HepG2 (cell line): ENCODE results near the gene NDUFS4. TPM values are rescaled to one million over a fixed set of nuclear protein-coding genes. Genes with fewer than 3 reads are reported as not detected.

ENCODE experiments used
- ATAC-seq: fragments of 200-7000 bp; cut with Tn5 transposase; 3 replicates; pipeline ENCODE4 v1.9.1; 2020; ENCODE audit warnings: mild to moderate bottlenecking, moderate library complexity
- BruUV-seq: library from RNA; stranded (reverse); fragments of 400-500 nt; replicated peaks from 2 replicates; lab custom pipeline; 2021; lab: Mats Ljungman, UMichigan
- CTCF ChIA-PET: fragments of 300-600 bp; formaldehyde crosslinking; extraction: SDS; loops from one replicate; lab custom pipeline; 2021; ENCODE audit warnings: low total read pairs, inconsistent platforms, low intra/inter-chr PET ratio; lab: Yijun Ruan, JAX
- POLR2A ChIA-PET: fragments of 350-600 bp; sonication (Branson Sonifier 250); formaldehyde crosslinking; loops from one replicate; lab custom pipeline; 2020; ENCODE audit warnings: antibody characterized with exemption, inconsistent platforms; lab: Yijun Ruan, JAX
- DNase-seq: peaks from one replicate; pipeline ENCODE4 v3.0.0-alpha.2; 2015; ENCODE audit warnings: low spot score
- FAIRE-seq: peaks from 3 replicates; lab custom pipeline; 2011; peaks lifted over from hg19 to GRCh38; lab: Jason Lieb, UNC
- H2AFZ ChIP-seq: one replicate; pipeline ENCODE4 v1.6.1; 2011; ENCODE audit warnings: low read length, inconsistent platforms
- H3K27ac ChIP-seq: fragments of 300-600 bp; 3 replicates; pipeline ENCODE4 v1.8.0; 2011; ENCODE audit warnings: mixed run types, mild to moderate bottlenecking, mixed read lengths, low read length, inconsistent platforms; ENCODE audit not compliant: insufficient read depth; ENCODE audit errors: extremely low read length
- H3K27me3 ChIP-seq, 2 experiments: fragments of 200-600 bp in 1 of 2; 2 replicates in 1 of 2; 3 replicates in 1 of 2; pipeline versions ENCODE4 v1.6.0 to v1.8.0; 2011; ENCODE audit warnings: low read length in 2 of 2, mild to moderate bottlenecking in 2 of 2, moderate library complexity in 2 of 2, inconsistent platforms in 1 of 2; ENCODE audit not compliant: insufficient read depth in 2 of 2, control insufficient read depth in 1 of 2
- H3K36me3 ChIP-seq, 2 experiments: fragments of 200-600 bp in 1 of 2; replicated peaks in 1 of 2; 2 replicates in 1 of 2; 3 replicates in 1 of 2; pipeline versions ENCODE4 v1.5.1 to v1.8.0; 2011; ENCODE audit warnings: low read length in 2 of 2, inconsistent platforms in 1 of 2; ENCODE audit not compliant: insufficient read depth in 2 of 2, control insufficient read depth in 1 of 2
- H3K4me1 ChIP-seq: 2 replicates; pipeline ENCODE4 v1.5.1; 2012; ENCODE audit warnings: low read length, inconsistent platforms; ENCODE audit not compliant: insufficient read depth
- H3K4me2 ChIP-seq: 2 replicates; pipeline ENCODE4 v1.6.0; 2011; ENCODE audit warnings: low read depth, low read length, inconsistent platforms
- H3K4me3 ChIP-seq, 3 experiments: fragments of 200-600 bp in 1 of 3; sonication (generic), shearing (Covaris generic) in 1 of 3; replicated peaks in 1 of 3; 2 replicates each; pipeline ENCODE4 v1.5.1; 2011 to 2016; ENCODE audit warnings: low read length in 3 of 3, inconsistent platforms in 2 of 3, low read depth in 2 of 3, mild to moderate bottlenecking in 2 of 3, control low read depth in 1 of 3, mixed read lengths in 1 of 3; ENCODE audit not compliant: insufficient read depth in 1 of 3
- H3K79me2 ChIP-seq: one replicate; pipeline ENCODE4 v1.6.1; 2011; ENCODE audit warnings: low read length, inconsistent platforms; ENCODE audit not compliant: insufficient read depth
- H3K9ac ChIP-seq: 2 replicates; pipeline ENCODE4 v1.6.0; 2011; ENCODE audit warnings: mild to moderate bottlenecking, low read depth, low read length, inconsistent platforms; ENCODE audit not compliant: insufficient read depth
- H3K9me3 ChIP-seq: 2 replicates; pipeline ENCODE4 v1.5.1; 2012; ENCODE audit warnings: mild to moderate bottlenecking, low read length
- H4K20me1 ChIP-seq: 2 replicates; pipeline ENCODE4 v1.6.0; 2011; ENCODE audit warnings: inconsistent platforms, mild to moderate bottlenecking, low read length, moderate library complexity; ENCODE audit not compliant: insufficient read depth
- FOXA1 ChIP-seq, 2 experiments: fragments of 450-650 bp in 1 of 2; sonication (generic) in 1 of 2; formaldehyde crosslinking in 1 of 2; IDR thresholded peaks; 2 replicates each; pipeline versions ENCODE4 v1.4.0 to v1.6.1; 2016 to 2020; ENCODE audit warnings: missing genetic modification reagents in 1 of 2
- IKZF1 ChIP-seq: fragments of 450-650 bp; IDR thresholded peaks from 2 replicates; pipeline ENCODE4 v1.7.1; 2016
- KMT2B ChIP-seq: IDR thresholded peaks from 2 replicates; pipeline ENCODE4 v1.6.1; 2016; ENCODE audit warnings: missing genetic modification reagents, missing compliant biosample characterization
- PHF8 ChIP-seq: sonication (generic); formaldehyde crosslinking; IDR thresholded peaks from 2 replicates; pipeline ENCODE4 v1.5.0; 2020; ENCODE audit warnings: missing genetic modification reagents
- RXRB ChIP-seq: IDR thresholded peaks from 2 replicates; pipeline ENCODE4 v1.6.1; 2016; ENCODE audit warnings: borderline replicate concordance, missing genetic modification reagents, missing compliant biosample characterization
- STAT6 ChIP-seq: sonication (generic); formaldehyde crosslinking; IDR thresholded peaks from 2 replicates; pipeline ENCODE4 v1.4.0; 2020; ENCODE audit warnings: missing genetic modification reagents, mild to moderate bottlenecking, borderline replicate concordance
- TEAD3 ChIP-seq: optimal IDR thresholded peaks from 2 replicates; pipeline ENCODE3; 2016; ENCODE audit warnings: borderline replicate concordance
- TRIM24 ChIP-seq: sonication (generic); formaldehyde crosslinking; IDR thresholded peaks from 2 replicates; pipeline ENCODE4 v1.8.0; 2022; ENCODE audit warnings: mild to moderate bottlenecking, missing genetic modification reagents
- U2AF1 ChIP-seq: fragments of 200-400 bp; formaldehyde crosslinking; optimal IDR thresholded peaks from 2 replicates; pipeline ENCODE3; 2017; ENCODE audit warnings: mild to moderate bottlenecking, low read depth, low read length
- ZHX1 ChIP-seq: sonication (generic); formaldehyde crosslinking; IDR thresholded peaks from 2 replicates; pipeline ENCODE4 v1.8.1; 2022; ENCODE audit warnings: low read depth, mild to moderate bottlenecking, missing genetic modification reagents
- ZNF12 ChIP-seq: sonication (generic); formaldehyde crosslinking; IDR thresholded peaks from 2 replicates; pipeline ENCODE4 v1.5.0; 2020; ENCODE audit warnings: missing genetic modification reagents
- ZNF577 ChIP-seq: sonication (generic); formaldehyde crosslinking; IDR thresholded peaks from 2 replicates; pipeline ENCODE4 v1.4.0; 2020; ENCODE audit warnings: mild to moderate bottlenecking, low read depth, missing genetic modification reagents, borderline replicate concordance
- ZNF605 ChIP-seq: sonication (generic); formaldehyde crosslinking; IDR thresholded peaks from 2 replicates; pipeline ENCODE4 v1.8.0; 2022; ENCODE audit warnings: mild to moderate bottlenecking, missing genetic modification reagents
- ZNF713 ChIP-seq: sonication (generic); formaldehyde crosslinking; IDR thresholded peaks from 2 replicates; pipeline ENCODE4 v1.4.0; 2020; ENCODE audit warnings: mild to moderate bottlenecking, missing genetic modification reagents
- ZNF777 ChIP-seq: sonication (generic); formaldehyde crosslinking; IDR thresholded peaks from 2 replicates; pipeline ENCODE4 v1.4.0; 2020; ENCODE audit warnings: missing genetic modification reagents
- WGBS: methylation state at CpG from one replicate; pipeline ENCODE4 v1.1.6; 2017; ENCODE audit warnings: low lambda C conversion rate; 5-methylcytosine and 5-hydroxymethylcytosine counted together
- in situ Hi-C: cut with HindIII; loops from 2 replicates; pipeline ENCODE4 v1.10.0; 2017; ENCODE audit warnings: low pct_unique_long_range_greater_than_20kb; ENCODE audit not compliant: extremely low pct_ligation_motif_present
- intact Hi-C: fragments of 100-400 bp; cut with micrococcal nuclease; formaldehyde crosslinking; loops from one replicate; pipeline ENCODE4 v1.10.0; 2022; ENCODE audit not compliant: unreplicated experiment
- polyA plus RNA-seq, 8 experiments: library from polyadenylated mRNA; depleted of rRNA in 3 of 8; stranded (reverse) in 7 of 8; unstranded in 1 of 8; fragments of >200 nt; fragmentation: Illumina TruSeq in 4 of 8; extraction: Trizol in 4 of 8; gene quantifications; 2 replicates each; pipeline versions ENCODE4 v1.2.1 to v1.2.3, GENCODE V29; 2011 to 2016; ENCODE audit warnings: low read depth in 4 of 8, missing spikeins in 1 of 8, mixed read lengths in 1 of 8; ENCODE audit not compliant: insufficient read depth in 1 of 8
- total RNA-seq, 5 experiments: library from RNA; depleted of rRNA; stranded (reverse); fragments of >200 nt; fragmentation: Illumina TruSeq; extraction: Trizol; gene quantifications; 2 replicates each; pipeline ENCODE4 v1.2.3, GENCODE V29; 2016; ENCODE audit warnings: low read depth in 1 of 5
- TF ChIP-seq, protein P1 (sequence below): sonication (generic); formaldehyde crosslinking; IDR thresholded peaks from 2 replicates; pipeline ENCODE4 v1.5.0; 2020; ENCODE audit warnings: mild to moderate bottlenecking, low read depth, missing genetic modification reagents, borderline replicate concordance
- TF ChIP-seq, protein P2 (sequence below), 2 experiments: sonication (generic) in 1 of 2; formaldehyde crosslinking in 1 of 2; IDR thresholded peaks; 2 replicates each; pipeline versions ENCODE4 v1.5.1 to v1.6.1; 2011 to 2020; ENCODE audit warnings: borderline replicate concordance in 1 of 2, low read depth in 1 of 2, low read length in 1 of 2, mild to moderate bottlenecking in 1 of 2, missing genetic modification reagents in 1 of 2, moderate library complexity in 1 of 2

Gene NDUFS4
- total and polyA plus RNA-seq, 2 of the 13 experiments (the other 11 are each of a cell fraction or from before 2014, with no cell fraction given), result 121 to 126 TPM

DNA sequence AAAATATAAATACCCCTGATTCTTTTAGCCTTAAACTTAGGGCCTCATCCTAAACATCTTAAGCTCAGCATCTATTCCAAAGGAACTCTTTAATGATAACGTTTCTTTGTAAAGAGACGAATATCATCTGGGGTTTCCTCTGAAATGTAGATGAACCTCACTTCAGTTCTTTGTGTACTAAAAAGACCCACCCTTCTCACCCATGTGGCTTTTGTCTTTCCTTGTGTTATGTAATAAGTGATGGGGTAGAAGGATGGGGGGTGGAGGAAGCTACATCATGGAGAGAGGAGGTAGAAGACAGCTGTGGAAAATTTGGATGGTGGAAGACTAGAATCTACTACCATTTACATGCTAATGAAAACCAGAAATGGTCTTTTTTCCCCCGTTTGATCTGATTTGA, 111.0 kb downstream of the NDUFS4 start:
- no peaks in the 10 kb centered on the region for H3K27me3 ChIP-seq
- intact Hi-C loops (no loop called here), in situ Hi-C loops (no loop called here)
- 93% methylated on average over 3 of the region's 3 CpGs for WGBS
- H2AFZ ChIP-seq, result no peak overlapping the region
- H3K9ac ChIP-seq, result no peak overlapping the region
- H3K27ac ChIP-seq, result no peak overlapping the region
- ATAC-seq, result no peak
- no TSS peak for BruUV-seq
- ChIA-PET CTCF (no interaction called here), POLR2A (no interaction called here)
- H3K4me3 ChIP-seq, result no peak overlapping the region
- H3K36me3 ChIP-seq, result peaks cover 0 to 6% of the 10 kb centered on the region in 2 experiments; a peak in 2 of 5 replicates
- no peaks in the 10 kb centered on the region for H3K4me1 ChIP-seq
- no peak for DNase-seq
- no peaks in the 10 kb centered on the region for H4K20me1 ChIP-seq
- H3K9me3 ChIP-seq, result no peaks in the 10 kb centered on the region
- H3K79me2 ChIP-seq, result no peaks in the 10 kb centered on the region
- no peak for FAIRE-seq
- H3K4me2 ChIP-seq, result no peak overlapping the region
- no peak for TF ChIP-seq STAT6 (CRISPR knock-in tag)
- no peak for TF ChIP-seq ZNF12 (CRISPR knock-in tag)
- no peak for TF ChIP-seq U2AF1
- TF ChIP-seq PHF8 (CRISPR knock-in tag), result no peak
- TF ChIP-seq FOXA1 (IDR thresholded peaks at IDR 0.05), result no peak
- TF ChIP-seq FOXA1 (CRISPR knock-in tag; IDR thresholded peaks at IDR 0.05), result no peak
- no peak for TF ChIP-seq ZNF577 (CRISPR knock-in tag)
- TF ChIP-seq ZNF777 (CRISPR knock-in tag), result no peak
- no peak for TF ChIP-seq ZHX1 (CRISPR knock-in tag)
- TF ChIP-seq, protein P1, sequence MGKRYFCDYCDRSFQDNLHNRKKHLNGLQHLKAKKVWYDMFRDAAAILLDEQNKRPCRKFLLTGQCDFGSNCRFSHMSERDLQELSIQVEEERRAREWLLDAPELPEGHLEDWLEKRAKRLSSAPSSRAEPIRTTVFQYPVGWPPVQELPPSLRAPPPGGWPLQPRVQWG (CRISPR knock-in tag), result no peak
- no peak for TF ChIP-seq ZNF713 (CRISPR knock-in tag)
- TF ChIP-seq TRIM24 (CRISPR knock-in tag), result no peak
- no peak for TF ChIP-seq KMT2B (CRISPR knock-in tag)
- TF ChIP-seq, protein P2, sequence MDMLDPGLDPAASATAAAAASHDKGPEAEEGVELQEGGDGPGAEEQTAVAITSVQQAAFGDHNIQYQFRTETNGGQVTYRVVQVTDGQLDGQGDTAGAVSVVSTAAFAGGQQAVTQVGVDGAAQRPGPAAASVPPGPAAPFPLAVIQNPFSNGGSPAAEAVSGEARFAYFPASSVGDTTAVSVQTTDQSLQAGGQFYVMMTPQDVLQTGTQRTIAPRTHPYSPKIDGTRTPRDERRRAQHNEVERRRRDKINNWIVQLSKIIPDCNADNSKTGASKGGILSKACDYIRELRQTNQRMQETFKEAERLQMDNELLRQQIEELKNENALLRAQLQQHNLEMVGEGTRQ (IDR thresholded peaks at IDR 0.05; ENCODE audit: low read depth, low read length), result no peak
- TF ChIP-seq, protein P2 (CRISPR knock-in tag; IDR thresholded peaks at IDR 0.05; ENCODE audit: borderline replicate concordance), result no peak
- TF ChIP-seq RXRB (CRISPR knock-in tag), result no peak
- TF ChIP-seq TEAD3, result no peak
- no peak for TF ChIP-seq ZNF605
- TF ChIP-seq IKZF1, result no peak
